Epithelial cell of proximal tubule (primary cell): Measurements from ENCODE around the gene PLPP2. TPM values are rescaled to one million over a fixed set of nuclear protein-coding genes. Genes with fewer than 3 reads are reported as not detected.
"Not testable (repeated sequence)": the region's sequence is repeated elsewhere in the genome, so short reads cannot be mapped to it uniquely, and the experiment has no call there.

ENCODE experiments used
- DNase-seq: peaks from one replicate; pipeline ENCODE4 v3.0.0-alpha.2; 2011; ENCODE audit warnings: low read depth
- H3K4me3 ChIP-seq: 2 replicates; pipeline ENCODE4 v1.5.1; 2011; ENCODE audit warnings: low read depth, mild to moderate bottlenecking, low read length
- CTCF ChIP-seq: conservative IDR thresholded peaks from 2 replicates; pipeline ENCODE4 v1.5.1; 2012; ENCODE audit warnings: low read depth, mild to moderate bottlenecking, low read length
- total RNA-seq: library from RNA; depleted of rRNA; stranded (reverse); fragments of >200 nt; gene quantifications from 2 replicates; pipeline ENCODE4 v1.2.3, GENCODE V29; 2015

Gene PLPP2
- total RNA-seq, 1 donor from 2014 or later = 45.2 TPM

GRCh38 chr19:279231-279630, 12.0 kb downstream of the PLPP2 start:
- no peak overlapping the region for H3K4me3 ChIP-seq
- no peak for TF ChIP-seq CTCF
- DNase-seq = no peak

- no peak for TF ChIP-seq CTCF
- H3K4me3 ChIP-seq = no peak overlapping the region
- DNase-seq = no peak
These were observed 13.5 kb downstream of the PLPP2 start for GRCh38 chr19:277581-278165.

- H3K4me3 ChIP-seq = no peak overlapping the region
- DNase-seq = no peak
- TF ChIP-seq CTCF = no peak
These were observed 14.1 kb downstream of the PLPP2 start for GRCh38 chr19:277131-277530.

GRCh38 chr19:275958-276646, 15.1 kb downstream of the PLPP2 start:
- no peak overlapping the region for H3K4me3 ChIP-seq
- DNase-seq = no peak
- TF ChIP-seq CTCF = no peak

GRCh38 chr19:275000-275399, 16.2 kb downstream of the PLPP2 start:
- no peak for DNase-seq
- no peak for TF ChIP-seq CTCF
- no peak overlapping the region for H3K4me3 ChIP-seq

- no peak overlapping the region for H3K4me3 ChIP-seq
- no peak for DNase-seq
- TF ChIP-seq CTCF = no peak
These were observed 17.8 kb downstream of the PLPP2 start for GRCh38 chr19:273393-273792.

- DNase-seq = no peak
- no peak for TF ChIP-seq CTCF
- no peak overlapping the region for H3K4me3 ChIP-seq
These were observed 19.3 kb downstream of the PLPP2 start for GRCh38 chr19:271856-272255.

GRCh38 chr19:270766-271318, 20.4 kb downstream of the PLPP2 start:
- H3K4me3 ChIP-seq, DNase-seq: not testable (repeated sequence)
